HG02571 (cell line): Measurements from ENCODE around the gene BSG.

Source experiments
- ATAC-seq: cut with Tn5 transposase; IDR thresholded peaks from one replicate; pipeline ENCODE4 v1.9.1; 2021; ENCODE audit warnings: mild to moderate bottlenecking, moderate library complexity; ENCODE audit not compliant: unreplicated experiment

BSG gene

GRCh38 chr19:539429-540030 lies 32.9 kb upstream of the BSG start:
- ATAC-seq, result no peak

DNA sequence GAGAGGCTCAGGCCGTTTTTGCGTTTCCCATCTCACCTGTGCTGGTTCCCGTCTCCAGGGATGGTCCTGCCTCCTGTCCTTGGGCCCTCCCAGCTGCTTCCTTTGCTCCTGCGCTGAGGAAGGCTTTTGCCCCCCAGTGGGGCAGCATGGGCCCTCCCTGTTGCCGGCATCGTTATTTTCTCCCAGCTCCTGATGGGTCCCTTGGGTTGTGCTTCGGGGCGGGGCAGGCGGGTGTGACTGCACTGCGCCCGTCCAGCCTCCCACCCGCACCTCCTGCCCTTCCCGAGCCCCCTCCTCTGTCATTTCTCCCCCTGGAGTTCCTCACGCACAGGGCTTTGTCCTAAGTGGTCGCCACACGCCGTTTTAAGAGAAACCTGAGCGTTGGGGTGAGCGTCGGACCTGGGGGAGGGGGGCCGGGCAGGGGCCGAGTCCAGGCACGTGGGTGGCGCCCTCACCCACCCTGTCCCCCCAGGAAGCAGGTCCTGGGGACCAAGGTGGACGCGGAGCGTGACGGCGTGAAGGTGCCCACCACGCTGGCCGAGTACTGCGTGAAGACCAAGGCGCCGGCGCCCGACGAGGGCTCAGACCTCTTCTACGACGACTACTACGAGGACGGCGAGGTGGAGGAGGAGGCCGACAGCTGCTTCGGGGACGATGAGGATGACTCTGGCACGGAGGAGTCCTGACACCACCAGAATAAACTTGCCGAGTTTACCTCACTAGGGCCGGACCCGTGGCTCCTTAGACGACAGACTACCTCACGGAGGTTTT lies 31.3 kb upstream of the BSG start:
- ATAC-seq, result no peak

- ATAC-seq, result no peak
Observed at GRCh38 chr19:541699-542098, 30.7 kb upstream of the BSG start.

DNA sequence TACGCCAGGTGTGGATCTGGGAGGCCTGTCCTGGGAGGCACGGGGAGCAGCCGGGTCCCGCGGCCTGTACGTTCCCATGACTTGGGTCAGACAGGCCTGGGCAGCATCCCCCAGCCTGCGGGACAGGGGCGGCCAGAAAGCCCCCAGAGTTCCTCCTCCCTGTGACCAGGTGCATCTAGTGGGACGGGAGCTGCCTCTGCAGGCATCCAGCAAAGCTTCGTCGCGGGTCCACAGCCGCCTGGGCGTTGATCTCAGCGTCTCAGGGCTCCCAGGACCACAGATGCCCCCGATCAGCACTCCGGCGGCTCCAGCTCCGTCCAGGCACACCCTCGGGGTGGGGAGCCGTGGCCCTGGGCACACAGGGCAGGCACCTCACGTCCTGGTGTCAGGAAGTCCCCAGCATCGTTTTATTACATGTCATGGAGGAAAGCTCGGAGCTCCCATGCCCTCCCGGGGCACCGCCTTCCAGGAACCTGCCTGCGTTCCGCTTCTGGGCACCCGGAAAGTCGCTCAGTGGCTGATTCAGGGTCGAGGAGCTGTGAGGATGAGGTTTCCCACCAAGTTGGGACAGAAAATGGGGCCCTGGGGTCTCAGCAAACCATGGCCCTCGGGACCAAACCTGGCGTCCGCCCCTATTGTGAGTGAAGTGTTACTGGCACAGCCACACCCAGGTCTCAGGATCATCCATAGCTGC lies 30.1 kb upstream of the BSG start:
- no peak for ATAC-seq

DNA sequence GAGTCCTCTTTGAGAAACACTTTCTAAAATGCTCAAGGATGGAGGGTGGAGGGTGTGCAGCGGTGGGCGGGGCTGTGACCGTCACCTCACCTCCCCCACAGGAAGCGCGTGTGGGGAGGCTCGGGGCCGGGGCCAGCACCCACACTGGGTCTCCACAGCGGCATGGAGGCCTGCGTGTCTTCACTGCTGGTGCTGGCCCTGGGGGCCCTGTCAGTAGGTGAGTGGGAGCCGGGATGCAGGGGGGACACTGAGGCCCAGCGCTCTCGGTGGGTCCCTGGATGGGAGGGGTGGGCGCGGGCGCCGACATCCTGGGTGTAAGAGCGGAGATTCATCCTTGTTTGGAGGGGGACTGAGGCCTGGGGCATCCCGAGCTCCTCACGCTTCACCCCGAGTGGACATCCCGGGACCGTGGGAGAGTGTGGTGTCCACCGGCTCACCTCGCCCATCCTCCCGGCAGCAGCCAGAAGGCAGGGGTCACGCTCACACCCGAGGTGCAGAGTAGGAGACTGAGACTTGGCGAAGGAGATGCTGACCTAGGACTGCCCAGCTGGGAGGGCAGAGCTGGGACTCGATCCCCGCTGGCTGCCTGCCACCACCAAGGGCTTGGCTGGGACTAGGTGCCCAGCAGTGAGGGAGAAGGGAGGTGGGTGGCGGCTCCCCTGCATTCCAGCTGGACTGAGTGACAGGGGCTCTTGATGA lies 28.3 kb upstream of the BSG start, which contains the start of gene GZMM:
GZMM (plus strand) TSS at position 144 of the 699 bp plus-strand sequence; CDS start at position 163, 19 bp downstream.
- no peak for ATAC-seq

DNA sequence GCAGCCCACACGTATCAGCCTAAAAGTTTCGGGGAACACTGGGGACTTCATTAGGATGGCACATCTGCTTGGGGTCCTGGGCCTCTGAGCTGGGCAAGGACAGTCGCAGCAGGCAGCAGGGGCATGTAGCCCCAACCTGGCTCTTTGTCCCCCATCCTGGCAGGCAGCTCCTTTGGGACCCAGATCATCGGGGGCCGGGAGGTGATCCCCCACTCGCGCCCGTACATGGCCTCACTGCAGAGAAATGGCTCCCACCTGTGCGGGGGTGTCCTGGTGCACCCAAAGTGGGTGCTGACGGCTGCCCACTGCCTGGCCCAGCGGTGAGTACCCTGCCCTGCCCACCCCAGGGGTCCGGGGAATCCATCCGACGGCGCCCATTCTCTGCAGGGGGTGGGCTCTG lies 25.3 kb upstream of the BSG start:
- no peak for ATAC-seq

GRCh38 chr19:547836-548720 lies 24.3 kb upstream of the BSG start:
- no peak for ATAC-seq

DNA sequence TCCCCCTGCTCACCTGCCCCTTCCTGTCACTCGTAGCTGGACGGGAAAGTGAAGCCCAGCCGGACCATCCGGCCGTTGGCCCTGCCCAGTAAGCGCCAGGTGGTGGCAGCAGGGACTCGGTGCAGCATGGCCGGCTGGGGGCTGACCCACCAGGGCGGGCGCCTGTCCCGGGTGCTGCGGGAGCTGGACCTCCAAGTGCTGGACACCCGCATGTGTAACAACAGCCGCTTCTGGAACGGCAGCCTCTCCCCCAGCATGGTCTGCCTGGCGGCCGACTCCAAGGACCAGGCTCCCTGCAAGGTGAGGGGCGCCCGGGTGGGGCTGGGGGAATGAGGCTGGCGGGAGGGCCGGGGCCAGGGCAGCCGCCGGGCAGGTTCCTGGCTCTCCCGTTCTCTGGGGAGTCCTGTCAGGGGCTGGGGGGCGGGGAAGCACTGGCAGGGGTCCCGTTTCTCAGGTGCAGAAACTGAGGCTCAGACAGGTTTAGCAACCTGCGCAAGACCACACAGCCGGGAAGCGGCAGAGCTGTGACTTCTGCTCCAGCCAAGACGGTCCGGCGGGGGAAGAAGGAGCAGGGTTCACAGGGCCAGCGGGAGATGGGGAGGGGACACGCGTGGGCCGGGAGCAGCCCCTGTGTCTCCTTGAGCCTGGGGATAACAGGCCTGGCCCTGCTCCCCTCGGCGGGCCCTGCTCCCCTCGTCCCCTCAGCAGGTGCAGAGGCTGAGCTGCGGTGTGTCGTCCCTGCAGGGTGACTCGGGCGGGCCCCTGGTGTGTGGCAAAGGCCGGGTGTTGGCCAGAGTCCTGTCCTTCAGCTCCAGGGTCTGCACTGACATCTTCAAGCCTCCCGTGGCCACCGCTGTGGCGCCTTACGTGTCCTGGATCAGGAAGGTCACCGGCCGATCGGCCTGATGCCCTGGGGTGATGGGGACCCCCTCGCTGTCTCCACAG lies 23.2 kb upstream of the BSG start:
- ATAC-seq, result no peak

- no peak for ATAC-seq
Observed at GRCh38 chr19:554817-555216, 17.6 kb upstream of the BSG start.

GRCh38 chr19:555474-555808 lies 17.0 kb upstream of the BSG start:
- no peak for ATAC-seq

DNA sequence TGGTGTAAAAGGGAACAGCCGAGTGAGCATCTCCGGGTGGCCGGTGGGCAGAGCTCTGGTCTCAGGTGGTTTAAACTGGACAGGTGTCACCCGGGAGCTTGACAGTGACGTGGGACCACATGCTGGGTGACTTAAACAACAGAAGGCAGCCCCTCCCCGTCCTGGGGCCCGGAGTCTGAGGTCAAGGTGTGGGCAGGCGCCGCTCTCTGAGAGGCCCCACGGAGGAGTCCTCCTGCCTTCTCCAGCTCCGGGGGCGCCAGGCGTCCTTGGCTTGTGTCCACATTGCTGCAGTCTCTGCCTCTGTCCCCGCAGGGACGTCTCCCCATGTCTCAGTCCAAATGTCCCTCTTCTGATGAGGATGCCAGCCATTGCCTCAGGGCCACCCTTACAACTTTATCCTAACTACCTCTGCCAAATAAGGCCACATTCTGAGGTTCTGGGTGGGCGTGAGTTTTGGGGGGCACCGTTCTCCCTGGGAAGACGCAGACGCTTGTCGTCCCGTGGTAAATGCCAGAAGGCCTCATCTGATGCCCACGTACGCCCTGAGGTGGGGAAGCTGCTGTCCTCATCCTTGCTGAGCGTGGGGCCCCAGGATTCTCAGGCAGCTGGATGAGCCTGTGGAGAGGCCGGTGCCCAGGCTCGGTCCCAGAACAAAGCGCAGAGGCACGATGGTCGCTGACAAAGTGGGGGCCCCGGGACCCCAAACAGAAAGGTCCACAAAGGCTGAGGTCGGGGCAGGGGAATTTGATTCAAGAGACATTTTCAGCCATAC lies 15.6 kb upstream of the BSG start:
- no peak for ATAC-seq

DNA sequence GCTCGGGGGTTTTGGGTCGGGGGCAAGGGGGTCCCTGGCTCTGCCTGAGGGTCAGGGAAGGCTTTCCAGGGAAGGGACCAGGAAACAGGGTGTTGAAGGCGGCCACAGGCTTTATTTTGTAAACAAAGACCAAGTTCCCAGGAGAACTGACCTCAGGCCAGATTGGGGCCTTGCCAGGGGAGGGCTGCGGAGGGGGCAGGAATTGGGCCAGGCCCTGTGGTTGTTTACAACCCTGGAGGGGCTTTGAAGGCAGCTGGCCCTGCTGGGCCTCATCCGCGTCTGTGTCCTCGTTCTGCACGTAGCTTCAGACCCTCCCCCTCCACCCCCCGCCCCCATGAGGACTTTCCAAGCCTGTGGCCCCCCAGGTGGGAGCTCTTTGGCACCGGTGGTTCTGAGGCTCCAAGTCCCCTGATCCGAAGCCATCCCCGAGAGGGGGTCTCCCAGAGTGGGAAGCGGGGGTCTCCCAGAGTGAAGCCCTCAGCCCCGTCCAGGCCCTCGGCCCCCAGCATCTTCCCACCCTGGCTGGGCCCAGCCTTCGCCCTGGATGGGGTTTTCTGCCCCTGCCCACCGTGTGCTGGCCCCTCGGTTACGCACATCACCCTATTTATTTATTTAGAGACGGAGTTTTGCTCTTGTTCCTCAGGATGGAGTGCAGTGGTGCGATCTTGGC lies 13.5 kb upstream of the BSG start:
- ATAC-seq, result no peak

GRCh38 chr19:560121-560520 lies 12.3 kb upstream of the BSG start:
- no peak for ATAC-seq

GRCh38 chr19:566403-566802 lies 6.0 kb upstream of the BSG start:
- no peak for ATAC-seq

DNA sequence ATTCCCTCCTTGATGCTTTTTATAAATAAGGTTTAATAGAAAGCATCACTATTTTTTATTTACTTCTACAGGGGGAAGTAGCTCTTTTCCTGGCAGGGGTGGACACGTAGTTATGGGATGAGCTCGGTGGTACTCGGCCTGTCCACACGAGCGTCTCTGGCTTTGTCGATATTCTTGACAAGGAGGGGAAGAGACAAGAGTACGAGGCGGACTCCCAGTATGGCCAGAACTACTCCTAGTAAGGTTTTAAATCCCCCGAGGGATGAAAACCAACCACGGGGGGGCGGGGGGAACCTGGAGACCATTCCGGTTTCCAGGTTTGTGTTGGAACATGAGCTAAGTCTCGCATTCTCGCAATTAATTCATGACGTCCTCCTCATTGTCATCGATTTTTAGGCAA lies 5.6 kb upstream of the BSG start:
- ATAC-seq, result no peak

DNA sequence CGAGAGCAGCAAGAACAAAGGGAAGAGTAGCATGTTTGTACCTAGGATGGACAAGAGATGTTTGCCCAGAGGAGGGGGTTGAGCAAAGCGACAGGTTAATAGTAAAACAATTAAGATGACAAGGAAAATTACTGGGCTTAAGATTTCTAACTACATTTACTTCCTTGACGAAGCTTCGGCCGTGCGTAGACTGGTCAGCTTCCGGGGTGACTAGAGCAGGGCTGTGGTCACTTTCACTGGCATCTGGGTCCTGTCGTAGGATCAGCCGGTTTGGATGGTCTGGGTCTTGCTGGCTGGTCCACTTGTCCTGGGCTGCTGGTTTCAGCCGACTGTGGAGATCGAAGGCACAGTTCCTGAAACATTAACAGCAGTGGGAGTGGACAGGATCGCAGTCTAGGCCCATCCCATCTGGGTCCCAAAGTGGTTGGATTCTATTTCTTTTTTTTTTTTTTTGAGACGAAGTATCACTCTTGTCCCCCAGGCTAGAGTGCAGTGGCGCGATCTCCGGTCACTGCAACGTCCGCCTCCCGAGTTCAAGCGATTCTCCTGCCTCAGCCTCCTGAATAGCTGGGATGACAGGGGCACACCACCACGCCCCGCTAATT lies 5.0 kb upstream of the BSG start:
- no peak for ATAC-seq

- no peak for ATAC-seq
Observed at GRCh38 chr19:570251-570686, 2.1 kb upstream of the BSG start.
